Neural cell (in vitro differentiated cells): ENCODE results near the gene ZNF697. TPM values are rescaled to one million over a fixed set of nuclear protein-coding genes. Genes with fewer than 3 reads are reported as not detected.

Experiments used
- H2AFZ ChIP-seq: fragments of 200-600, 300-800 bp; sonication (generic), shearing (Covaris generic); 2 replicates; pipeline ENCODE4 v1.6.0; 2014; ENCODE audit warnings: low read depth, mild to moderate bottlenecking, antibody characterized with exemption, low read length, moderate library complexity
- H3F3A ChIP-seq: fragments of 200-600 bp; shearing (Covaris generic); 2 replicates; pipeline ENCODE4 v1.6.1; 2016; ENCODE audit warnings: mild to moderate bottlenecking, moderate library complexity, mixed read lengths, antibody characterized with exemption, low read length; ENCODE audit not compliant: insufficient read depth, poor library complexity, severe bottlenecking
- H3K27ac ChIP-seq: fragments of 200-600, 300-800 bp; sonication (generic), shearing (Covaris generic); 2 replicates; pipeline ENCODE4 v1.5.1; 2014; ENCODE audit warnings: mild to moderate bottlenecking, low read length, moderate library complexity
- H3K27me3 ChIP-seq: fragments of 300-800, 200-600 bp; sonication (generic), shearing (Covaris generic); 2 replicates; pipeline ENCODE4 v1.6.0; 2014; ENCODE audit warnings: mild to moderate bottlenecking, low read depth, low read length, moderate library complexity; ENCODE audit not compliant: insufficient read depth
- H3K36me3 ChIP-seq: fragments of 300-800, 200-600 bp; sonication (generic), shearing (Covaris generic); 2 replicates; pipeline ENCODE4 v1.5.1; 2014; ENCODE audit warnings: mild to moderate bottlenecking, antibody characterized with exemption, low read length, moderate library complexity; ENCODE audit not compliant: insufficient read depth
- H3K4me2 ChIP-seq: fragments of 300-800, 200-600 bp; sonication (generic), shearing (Covaris generic); 2 replicates; pipeline ENCODE4 v1.6.0; 2014; ENCODE audit warnings: mild to moderate bottlenecking, low read length
- H3K4me3 ChIP-seq: fragments of 300-800, 200-600 bp; sonication (generic), shearing (Covaris generic); 2 replicates; pipeline ENCODE4 v1.5.1; 2014; ENCODE audit warnings: mild to moderate bottlenecking, low read length, moderate library complexity
- H3K79me2 ChIP-seq: fragments of 200-600 bp; shearing (Covaris generic); replicated peaks from 2 replicates; pipeline ENCODE4 v1.6.0; 2014; ENCODE audit warnings: mild to moderate bottlenecking, low read length, moderate library complexity; ENCODE audit not compliant: insufficient read depth
- H3K9ac ChIP-seq: fragments of 300-800, 200-600 bp; sonication (generic), shearing (Covaris generic); 2 replicates; pipeline ENCODE4 v1.6.1; 2016; ENCODE audit warnings: mild to moderate bottlenecking, low read length, mixed read lengths
- H3K9me2 ChIP-seq: fragments of 200-600 bp; shearing (Covaris generic); 2 replicates; pipeline ENCODE4 v1.6.1; 2016; ENCODE audit warnings: mild to moderate bottlenecking, low read length, mixed read lengths; ENCODE audit not compliant: insufficient read depth
- H3K9me3 ChIP-seq: fragments of 200-600, 300-800 bp; sonication (generic), shearing (Covaris generic); 2 replicates; pipeline ENCODE4 v1.6.1; 2016; ENCODE audit warnings: mild to moderate bottlenecking, mixed run types, low read length, moderate library complexity, mixed read lengths
- H4K20me1 ChIP-seq: fragments of 200-600 bp; shearing (Covaris generic); 2 replicates; pipeline ENCODE4 v1.6.1; 2016; ENCODE audit warnings: mild to moderate bottlenecking, mixed run types; ENCODE audit not compliant: insufficient read depth
- EP300 ChIP-seq: fragments of 450-650 bp; conservative IDR thresholded peaks from 2 replicates; pipeline ENCODE4 v1.6.1; 2014; ENCODE audit warnings: antibody characterized with exemption, mild to moderate bottlenecking, moderate library complexity; ENCODE audit not compliant: poor library complexity, severe bottlenecking
- EZH2 ChIP-seq: fragments of 200-600, 300-800 bp; shearing (Covaris generic), sonication (generic); IDR thresholded peaks from 2 replicates; pipeline ENCODE4 v1.6.1; 2014; ENCODE audit warnings: antibody characterized with exemption, low read length, borderline replicate concordance, mild to moderate bottlenecking; ENCODE audit not compliant: insufficient read depth, poor library complexity, severe bottlenecking
- MXI1 ChIP-seq: fragments of 450-650 bp; conservative IDR thresholded peaks from 2 replicates; pipeline ENCODE4 v1.6.1; 2014; ENCODE audit warnings: antibody characterized with exemption, mild to moderate bottlenecking; ENCODE audit not compliant: poor library complexity, severe bottlenecking
- RAD21 ChIP-seq: fragments of 450-650 bp; conservative IDR thresholded peaks from 2 replicates; pipeline ENCODE4 v1.6.1; 2014; ENCODE audit warnings: antibody characterized with exemption, mild to moderate bottlenecking, moderate library complexity
- TAF1 ChIP-seq: IDR thresholded peaks from 2 replicates; pipeline ENCODE4 v1.6.1; 2012; ENCODE audit warnings: low read depth
- polyA plus RNA-seq: library from polyadenylated mRNA; depleted of rRNA; stranded (reverse); fragments of >200 nt; gene quantifications from 2 replicates; pipeline ENCODE4 v1.2.3, GENCODE V29; 2014
- TF ChIP-seq, protein P1 (sequence below): IDR thresholded peaks from 2 replicates; pipeline ENCODE4 v1.6.1; 2012; ENCODE audit warnings: borderline replicate concordance
- TF ChIP-seq, protein P2 (sequence below): fragments of 450-650 bp; IDR thresholded peaks from 2 replicates; pipeline ENCODE4 v1.5.1; 2014; ENCODE audit warnings: antibody characterized with exemption, mild to moderate bottlenecking, moderate library complexity; ENCODE audit not compliant: poor library complexity, severe bottlenecking

ZNF697 gene
- polyA plus RNA-seq, 1 donor from 2014 or later: 61.8 TPM

DNA sequence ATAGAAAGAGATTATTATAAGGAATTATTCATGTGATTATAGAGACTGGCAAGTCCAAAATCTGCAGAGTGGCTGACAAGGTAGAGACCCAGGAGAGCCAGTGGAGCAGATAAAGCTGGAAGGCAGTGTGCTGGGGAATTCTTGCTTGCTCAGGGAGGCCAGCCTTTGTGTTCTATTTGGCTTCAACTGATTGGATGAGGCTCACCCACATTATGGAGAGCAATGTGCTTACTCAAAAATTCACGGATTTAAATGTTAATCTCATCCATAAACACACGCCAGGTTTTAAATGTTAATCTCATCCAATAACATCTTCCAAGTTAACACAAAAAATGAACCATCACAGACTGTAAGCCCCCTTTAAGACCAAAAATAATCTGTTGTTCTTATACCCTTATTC, 33.5 kb upstream of the ZNF697 start:
- no peak overlapping the region for H3K4me3 ChIP-seq

DNA sequence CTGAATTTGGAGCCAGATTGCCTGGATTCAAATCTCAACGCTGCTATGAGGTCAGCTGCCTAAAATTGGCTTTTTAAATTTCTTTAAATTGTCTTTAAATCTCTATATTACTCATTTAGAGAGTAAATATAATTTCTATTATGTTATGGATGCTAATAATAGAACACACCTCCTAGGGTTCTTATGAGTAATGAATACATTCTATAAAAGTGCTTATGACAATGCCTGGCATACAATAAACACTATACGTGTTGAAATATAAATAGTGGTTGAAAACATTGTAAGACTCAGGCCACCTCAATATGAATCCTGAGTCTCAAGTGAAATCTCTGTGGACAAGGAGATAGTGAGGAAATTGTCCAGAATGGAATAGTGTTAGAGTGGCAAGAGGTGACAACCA, 32.7 kb upstream of the ZNF697 start:
- Histone ChIP-seq H4K20me1 (no peaks in the 10 kb centered on the region), H3F3A (no peaks in the 10 kb centered on the region), H3K79me2 (no peaks in the 10 kb centered on the region), H3K9ac (no peak overlapping the region), H3K4me2 (no peak overlapping the region), H3K4me3 (no peak overlapping the region), H3K27ac (no peak overlapping the region), H3K27me3 (no peaks in the 10 kb centered on the region), H3K9me3 (no peaks in the 10 kb centered on the region), H3K36me3 (no peaks in the 10 kb centered on the region), H3K9me2 (no peaks in the 10 kb centered on the region), H2AFZ (no peak overlapping the region)
- TF ChIP-seq EZH2: no peak
- TF ChIP-seq MXI1: no peak
- no peak for TF ChIP-seq EP300
- no peak for TF ChIP-seq RAD21
- TF ChIP-seq, protein P1, sequence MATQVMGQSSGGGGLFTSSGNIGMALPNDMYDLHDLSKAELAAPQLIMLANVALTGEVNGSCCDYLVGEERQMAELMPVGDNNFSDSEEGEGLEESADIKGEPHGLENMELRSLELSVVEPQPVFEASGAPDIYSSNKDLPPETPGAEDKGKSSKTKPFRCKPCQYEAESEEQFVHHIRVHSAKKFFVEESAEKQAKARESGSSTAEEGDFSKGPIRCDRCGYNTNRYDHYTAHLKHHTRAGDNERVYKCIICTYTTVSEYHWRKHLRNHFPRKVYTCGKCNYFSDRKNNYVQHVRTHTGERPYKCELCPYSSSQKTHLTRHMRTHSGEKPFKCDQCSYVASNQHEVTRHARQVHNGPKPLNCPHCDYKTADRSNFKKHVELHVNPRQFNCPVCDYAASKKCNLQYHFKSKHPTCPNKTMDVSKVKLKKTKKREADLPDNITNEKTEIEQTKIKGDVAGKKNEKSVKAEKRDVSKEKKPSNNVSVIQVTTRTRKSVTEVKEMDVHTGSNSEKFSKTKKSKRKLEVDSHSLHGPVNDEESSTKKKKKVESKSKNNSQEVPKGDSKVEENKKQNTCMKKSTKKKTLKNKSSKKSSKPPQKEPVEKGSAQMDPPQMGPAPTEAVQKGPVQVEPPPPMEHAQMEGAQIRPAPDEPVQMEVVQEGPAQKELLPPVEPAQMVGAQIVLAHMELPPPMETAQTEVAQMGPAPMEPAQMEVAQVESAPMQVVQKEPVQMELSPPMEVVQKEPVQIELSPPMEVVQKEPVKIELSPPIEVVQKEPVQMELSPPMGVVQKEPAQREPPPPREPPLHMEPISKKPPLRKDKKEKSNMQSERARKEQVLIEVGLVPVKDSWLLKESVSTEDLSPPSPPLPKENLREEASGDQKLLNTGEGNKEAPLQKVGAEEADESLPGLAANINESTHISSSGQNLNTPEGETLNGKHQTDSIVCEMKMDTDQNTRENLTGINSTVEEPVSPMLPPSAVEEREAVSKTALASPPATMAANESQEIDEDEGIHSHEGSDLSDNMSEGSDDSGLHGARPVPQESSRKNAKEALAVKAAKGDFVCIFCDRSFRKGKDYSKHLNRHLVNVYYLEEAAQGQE: no peak
- no peak for TF ChIP-seq TAF1
- TF ChIP-seq, protein P2, sequence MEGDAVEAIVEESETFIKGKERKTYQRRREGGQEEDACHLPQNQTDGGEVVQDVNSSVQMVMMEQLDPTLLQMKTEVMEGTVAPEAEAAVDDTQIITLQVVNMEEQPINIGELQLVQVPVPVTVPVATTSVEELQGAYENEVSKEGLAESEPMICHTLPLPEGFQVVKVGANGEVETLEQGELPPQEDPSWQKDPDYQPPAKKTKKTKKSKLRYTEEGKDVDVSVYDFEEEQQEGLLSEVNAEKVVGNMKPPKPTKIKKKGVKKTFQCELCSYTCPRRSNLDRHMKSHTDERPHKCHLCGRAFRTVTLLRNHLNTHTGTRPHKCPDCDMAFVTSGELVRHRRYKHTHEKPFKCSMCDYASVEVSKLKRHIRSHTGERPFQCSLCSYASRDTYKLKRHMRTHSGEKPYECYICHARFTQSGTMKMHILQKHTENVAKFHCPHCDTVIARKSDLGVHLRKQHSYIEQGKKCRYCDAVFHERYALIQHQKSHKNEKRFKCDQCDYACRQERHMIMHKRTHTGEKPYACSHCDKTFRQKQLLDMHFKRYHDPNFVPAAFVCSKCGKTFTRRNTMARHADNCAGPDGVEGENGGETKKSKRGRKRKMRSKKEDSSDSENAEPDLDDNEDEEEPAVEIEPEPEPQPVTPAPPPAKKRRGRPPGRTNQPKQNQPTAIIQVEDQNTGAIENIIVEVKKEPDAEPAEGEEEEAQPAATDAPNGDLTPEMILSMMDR: no peak

More for the DNA sequence above, 33.5 kb upstream of the ZNF697 start:
- H4K20me1 ChIP-seq: no peaks in the 10 kb centered on the region
- H3F3A ChIP-seq: no peaks in the 10 kb centered on the region
- H3K4me2 ChIP-seq: no peak overlapping the region
- H3K79me2 ChIP-seq: no peaks in the 10 kb centered on the region
- no peaks in the 10 kb centered on the region for H3K27me3 ChIP-seq
- H3K9ac ChIP-seq: no peak overlapping the region
- H3K9me3 ChIP-seq: no peaks in the 10 kb centered on the region
- no peak overlapping the region for H3K27ac ChIP-seq
- H3K9me2 ChIP-seq: no peaks in the 10 kb centered on the region
- no peaks in the 10 kb centered on the region for H3K36me3 ChIP-seq
- TF ChIP-seq, protein P1: no peak
- no peak overlapping the region for H2AFZ ChIP-seq
